ENCODE data around the gene PSMD1. TPM values are rescaled to one million over a fixed set of nuclear protein-coding genes. Genes with fewer than 3 reads are reported as not detected.

PSMD1 gene
- total RNA-seq, 4 donors from 2014 or later = 45.5 to 60.2 (median 56.8) TPM

- no peak for DNase-seq (ENCODE audit: low spot score in 2 of 2)
- Histone ChIP-seq H3K4me3 (no peak overlapping the region), H3K27ac (no peak overlapping the region), H3K36me3 (no peaks in the 10 kb centered on the region), H3K9me3 (no peaks in the 10 kb centered on the region), H3K27me3 (no peaks in the 10 kb centered on the region), H3K4me1 (peaks cover 11% of the 10 kb centered on the region)
- TF ChIP-seq, protein P1, sequence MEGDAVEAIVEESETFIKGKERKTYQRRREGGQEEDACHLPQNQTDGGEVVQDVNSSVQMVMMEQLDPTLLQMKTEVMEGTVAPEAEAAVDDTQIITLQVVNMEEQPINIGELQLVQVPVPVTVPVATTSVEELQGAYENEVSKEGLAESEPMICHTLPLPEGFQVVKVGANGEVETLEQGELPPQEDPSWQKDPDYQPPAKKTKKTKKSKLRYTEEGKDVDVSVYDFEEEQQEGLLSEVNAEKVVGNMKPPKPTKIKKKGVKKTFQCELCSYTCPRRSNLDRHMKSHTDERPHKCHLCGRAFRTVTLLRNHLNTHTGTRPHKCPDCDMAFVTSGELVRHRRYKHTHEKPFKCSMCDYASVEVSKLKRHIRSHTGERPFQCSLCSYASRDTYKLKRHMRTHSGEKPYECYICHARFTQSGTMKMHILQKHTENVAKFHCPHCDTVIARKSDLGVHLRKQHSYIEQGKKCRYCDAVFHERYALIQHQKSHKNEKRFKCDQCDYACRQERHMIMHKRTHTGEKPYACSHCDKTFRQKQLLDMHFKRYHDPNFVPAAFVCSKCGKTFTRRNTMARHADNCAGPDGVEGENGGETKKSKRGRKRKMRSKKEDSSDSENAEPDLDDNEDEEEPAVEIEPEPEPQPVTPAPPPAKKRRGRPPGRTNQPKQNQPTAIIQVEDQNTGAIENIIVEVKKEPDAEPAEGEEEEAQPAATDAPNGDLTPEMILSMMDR (IDR thresholded peaks at IDR 0.05) = no peak
- TF ChIP-seq POLR2A (IDR thresholded peaks at IDR 0.05) = no peak
- TF ChIP-seq POLR2AphosphoS5 (IDR thresholded peaks at IDR 0.05) = no peak
- no peak for TF ChIP-seq EP300 (IDR thresholded peaks at IDR 0.05)
These were observed 71.9 kb downstream of the PSMD1 start for GRCh38 chr2:231128541-231128940.

GRCh38 chr2:231129216-231129615 lies 72.5 kb downstream of the PSMD1 start:
- no peak for DNase-seq (ENCODE audit: low spot score in 2 of 2)
- H3K36me3 ChIP-seq = no peaks in the 10 kb centered on the region
- 69% methylated on average over 1 of the region's 1 CpG for WGBS
- TF ChIP-seq EP300 (IDR thresholded peaks at IDR 0.05) (no peak), POLR2A (IDR thresholded peaks at IDR 0.05) (no peak), POLR2AphosphoS5 (IDR thresholded peaks at IDR 0.05) (no peak)
- TF ChIP-seq, protein P1 (IDR thresholded peaks at IDR 0.05) = no peak
- no peaks in the 10 kb centered on the region for H3K27me3 ChIP-seq
- H3K4me3 ChIP-seq = no peak overlapping the region
- H3K27ac ChIP-seq = no peak overlapping the region
- H3K9me3 ChIP-seq = no peaks in the 10 kb centered on the region
- H3K4me1 ChIP-seq = peaks cover 4% of the 10 kb centered on the region

DNA sequence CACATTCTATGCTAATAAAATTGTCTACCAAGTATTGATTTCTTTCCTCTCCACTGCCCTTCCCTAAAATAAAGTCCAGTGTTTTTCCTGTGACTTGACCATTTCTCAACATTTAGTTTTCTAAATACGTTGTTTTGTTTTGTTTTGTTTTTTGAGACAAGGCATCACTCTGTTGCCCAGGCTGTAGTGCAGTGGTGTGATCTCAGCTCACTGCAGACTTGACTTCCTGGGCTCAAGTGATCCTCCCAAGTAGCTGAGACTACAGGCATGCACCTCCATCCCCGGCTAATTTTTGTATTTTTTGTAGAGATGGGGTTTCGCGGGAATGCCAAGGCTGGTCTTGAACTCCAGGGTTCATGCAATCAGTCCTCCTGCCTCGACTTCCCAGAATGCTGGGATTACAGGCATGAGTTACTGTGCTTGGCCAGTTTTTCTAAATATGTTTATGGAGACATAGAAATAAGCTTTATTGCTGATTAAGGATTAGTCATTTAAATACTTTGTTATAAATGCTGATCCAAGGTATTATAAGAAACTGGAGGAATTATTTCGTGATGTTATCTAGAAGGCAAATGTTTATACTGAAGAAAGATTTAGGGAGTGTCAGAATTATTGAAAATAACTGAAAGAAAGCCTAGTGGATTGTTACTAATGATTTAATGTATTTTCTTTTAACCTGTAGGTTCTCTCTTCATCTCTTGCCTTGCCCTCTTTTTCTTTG lies 73.8 kb downstream of the PSMD1 start:
- WGBS = 86% methylated on average over 6 of the region's 6 CpGs
- peaks cover 2% of the 10 kb centered on the region for H3K4me1 ChIP-seq
- no peaks in the 10 kb centered on the region for H3K27me3 ChIP-seq
- no peaks in the 10 kb centered on the region for H3K36me3 ChIP-seq
- no peak overlapping the region for H3K4me3 ChIP-seq
- no peaks in the 10 kb centered on the region for H3K9me3 ChIP-seq
- H3K27ac ChIP-seq = no peak overlapping the region
- TF ChIP-seq, protein P1 (IDR thresholded peaks at IDR 0.05) = no peak
- TF ChIP-seq POLR2A (IDR thresholded peaks at IDR 0.05) = no peak
- no peak for TF ChIP-seq POLR2AphosphoS5 (IDR thresholded peaks at IDR 0.05)
- no peak for TF ChIP-seq EP300 (IDR thresholded peaks at IDR 0.05)
- no peak for DNase-seq (ENCODE audit: low spot score in 2 of 2)

DNA sequence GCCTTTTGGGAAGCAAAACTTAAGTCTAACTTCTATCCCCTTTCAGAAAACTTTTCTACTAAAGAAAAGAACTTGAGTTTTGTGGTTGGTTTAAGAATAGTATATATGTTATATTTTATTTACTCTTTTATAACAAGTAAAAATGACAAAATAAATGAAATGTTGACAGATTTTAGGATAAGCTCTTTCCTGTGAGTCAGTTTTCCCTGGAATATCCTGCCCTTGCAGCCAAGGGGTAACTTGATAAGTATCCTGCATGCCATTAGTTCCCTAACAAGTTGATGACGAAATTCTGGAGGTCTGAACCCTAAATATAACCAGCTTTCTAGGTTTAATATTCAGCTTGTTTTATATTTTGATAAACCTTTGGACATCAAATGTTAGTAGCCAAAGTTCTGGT lies 75.5 kb downstream of the PSMD1 start:
- H3K9me3 ChIP-seq = no peaks in the 10 kb centered on the region
- peaks cover 2% of the 10 kb centered on the region for H3K4me1 ChIP-seq
- no peaks in the 10 kb centered on the region for H3K36me3 ChIP-seq
- H3K27ac ChIP-seq = no peak overlapping the region
- no peak for TF ChIP-seq POLR2A (IDR thresholded peaks at IDR 0.05)
- TF ChIP-seq, protein P1 (IDR thresholded peaks at IDR 0.05) = no peak
- TF ChIP-seq EP300 (IDR thresholded peaks at IDR 0.05) = no peak
- TF ChIP-seq POLR2AphosphoS5 (IDR thresholded peaks at IDR 0.05) = no peak
- no peaks in the 10 kb centered on the region for H3K27me3 ChIP-seq
- no peak for DNase-seq (ENCODE audit: low spot score in 2 of 2)
- WGBS = 86% methylated on average over 1 of the region's 1 CpG
- no peak overlapping the region for H3K4me3 ChIP-seq

DNA sequence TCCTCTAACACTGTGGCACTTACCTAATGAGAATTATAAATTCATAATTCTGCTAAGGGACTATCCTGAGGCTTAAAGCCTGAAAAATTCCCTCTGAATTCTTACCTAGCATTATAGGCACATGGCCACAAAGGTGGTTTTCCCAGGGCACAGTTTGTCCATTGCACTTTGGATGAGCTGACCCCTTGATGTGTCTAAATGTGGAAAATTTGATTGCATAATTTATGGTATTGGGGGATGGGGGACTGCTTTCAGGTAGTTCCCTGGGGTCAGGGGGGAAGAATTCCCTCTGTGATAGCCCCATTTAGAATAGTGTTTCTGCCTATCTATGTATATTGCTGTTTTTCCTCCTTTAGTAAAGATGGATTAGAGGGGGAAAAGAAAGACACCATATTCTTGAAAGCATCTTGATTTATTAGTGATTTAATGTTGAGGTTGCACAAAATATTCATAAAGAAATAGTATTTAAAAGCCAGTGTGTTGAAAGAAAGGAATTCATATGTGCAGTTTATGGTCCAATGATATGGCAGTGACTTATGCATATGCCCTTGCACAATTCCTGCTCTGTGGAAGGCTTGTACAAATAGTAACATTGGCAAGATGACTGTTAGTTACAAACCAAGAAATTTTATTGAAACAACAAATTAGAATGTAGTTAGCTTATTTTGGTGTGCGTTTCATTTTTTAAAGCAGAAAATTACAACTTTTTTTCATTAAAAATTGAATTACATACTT lies 76.9 kb downstream of the PSMD1 start:
- Histone ChIP-seq H3K4me3 (no peak overlapping the region), H3K27me3 (no peaks in the 10 kb centered on the region), H3K4me1 (peaks cover 2% of the 10 kb centered on the region), H3K36me3 (no peaks in the 10 kb centered on the region), H3K27ac (no peak overlapping the region), H3K9me3 (no peaks in the 10 kb centered on the region)
- TF ChIP-seq POLR2AphosphoS5 (IDR thresholded peaks at IDR 0.05) (no peak), EP300 (IDR thresholded peaks at IDR 0.05) (no peak), POLR2A (IDR thresholded peaks at IDR 0.05) (no peak)
- TF ChIP-seq, protein P1 (IDR thresholded peaks at IDR 0.05) = no peak
- WGBS = 82% methylated on average over 1 of the region's 1 CpG
- DNase-seq (ENCODE audit: low spot score in 2 of 2) = no peak

Measured in suprapubic skin (tissue), 4 donors.